ENCODE data around the gene ANKRD13D.

DNA sequence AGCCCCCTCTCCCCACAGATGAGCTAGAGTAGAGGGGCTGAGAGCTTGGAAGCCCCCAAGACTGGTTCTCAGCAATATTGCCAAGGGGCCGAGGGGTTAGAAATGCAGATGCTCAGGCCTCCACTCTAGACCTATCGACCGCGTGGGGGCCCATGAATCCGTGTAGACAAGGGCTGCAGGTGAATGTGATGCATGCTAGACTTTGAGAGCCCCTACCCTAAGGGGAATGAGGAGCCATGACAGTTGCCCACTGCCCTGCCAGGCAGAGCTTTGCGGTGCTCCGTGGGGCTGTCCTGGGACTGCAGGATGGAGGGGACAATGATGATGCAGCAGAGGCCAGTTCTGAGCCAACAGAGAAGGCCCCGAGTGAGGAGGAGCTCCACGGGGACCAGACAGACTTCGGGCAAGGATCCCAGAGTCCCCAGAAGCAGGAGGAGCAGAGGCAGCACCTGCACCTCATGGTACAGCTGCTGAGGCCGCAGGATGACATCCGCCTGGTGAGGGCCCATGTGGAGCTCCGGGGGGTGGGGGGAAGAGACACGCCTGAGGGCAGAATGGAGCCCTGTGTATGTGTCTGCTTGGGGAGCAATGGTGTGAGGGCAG lies 15.5 kb downstream of the ANKRD13D start:
- TF ChIP-seq POLR2AphosphoS5 (IDR thresholded peaks at IDR 0.05): no peak
- TF ChIP-seq POLR2A (IDR thresholded peaks at IDR 0.05): no peak
